ENCODE measurements around the gene SAXO1.

DNA sequence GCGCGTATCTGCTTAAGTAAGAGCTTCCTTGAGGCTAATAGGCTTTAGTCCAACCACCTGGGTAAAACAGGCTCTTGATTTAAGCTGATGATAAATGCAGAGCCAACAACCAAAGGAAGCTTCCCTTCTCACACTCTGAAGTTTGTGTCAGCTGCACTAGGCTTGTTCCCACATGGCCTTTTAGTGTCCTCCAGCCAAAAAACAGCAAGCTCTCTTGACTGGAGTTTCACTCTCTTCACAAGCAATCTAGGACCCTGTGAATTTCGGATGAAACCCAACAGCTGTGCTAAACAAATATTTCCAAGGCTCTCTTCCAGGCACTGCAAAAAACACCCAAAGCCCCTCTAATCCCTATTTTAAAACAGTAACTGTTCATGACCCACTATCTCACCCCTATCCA is 63.9 kb downstream of the SAXO1 start:
- TF ChIP-seq, protein P1, sequence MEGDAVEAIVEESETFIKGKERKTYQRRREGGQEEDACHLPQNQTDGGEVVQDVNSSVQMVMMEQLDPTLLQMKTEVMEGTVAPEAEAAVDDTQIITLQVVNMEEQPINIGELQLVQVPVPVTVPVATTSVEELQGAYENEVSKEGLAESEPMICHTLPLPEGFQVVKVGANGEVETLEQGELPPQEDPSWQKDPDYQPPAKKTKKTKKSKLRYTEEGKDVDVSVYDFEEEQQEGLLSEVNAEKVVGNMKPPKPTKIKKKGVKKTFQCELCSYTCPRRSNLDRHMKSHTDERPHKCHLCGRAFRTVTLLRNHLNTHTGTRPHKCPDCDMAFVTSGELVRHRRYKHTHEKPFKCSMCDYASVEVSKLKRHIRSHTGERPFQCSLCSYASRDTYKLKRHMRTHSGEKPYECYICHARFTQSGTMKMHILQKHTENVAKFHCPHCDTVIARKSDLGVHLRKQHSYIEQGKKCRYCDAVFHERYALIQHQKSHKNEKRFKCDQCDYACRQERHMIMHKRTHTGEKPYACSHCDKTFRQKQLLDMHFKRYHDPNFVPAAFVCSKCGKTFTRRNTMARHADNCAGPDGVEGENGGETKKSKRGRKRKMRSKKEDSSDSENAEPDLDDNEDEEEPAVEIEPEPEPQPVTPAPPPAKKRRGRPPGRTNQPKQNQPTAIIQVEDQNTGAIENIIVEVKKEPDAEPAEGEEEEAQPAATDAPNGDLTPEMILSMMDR (IDR thresholded peaks at IDR 0.05; ENCODE audit: poor library complexity) = no peak
- TF ChIP-seq EZH2 (IDR thresholded peaks at IDR 0.05; ENCODE audit: borderline replicate concordance) (no peak), EZH2phosphoT487 (IDR thresholded peaks at IDR 0.05; ENCODE audit: low read depth, severe bottlenecking, unreplicated experiment) (no peak)
